Astrocyte of the cerebellum (primary cell): ENCODE results near the gene CACNA2D2.
A peak's percentile ranks its signal among the peaks of the same experiment; 100 is the strongest.

ENCODE experiments used
- DNase-seq: peaks from one replicate; pipeline ENCODE4 v3.0.0-alpha.2; 2011; ENCODE audit warnings: low read depth
- H3K4me3 ChIP-seq: 2 replicates; pipeline ENCODE4 v1.5.1; 2011; ENCODE audit warnings: mild to moderate bottlenecking, low read depth, low read length, moderate library complexity
- CTCF ChIP-seq: IDR thresholded peaks from 2 replicates; pipeline ENCODE4 v1.5.1; 2012; ENCODE audit warnings: low read length, low read depth, moderate library complexity, mild to moderate bottlenecking; ENCODE audit errors: missing control alignments
- in situ Hi-C: cut with HindIII; loops from 2 replicates; pipeline ENCODE4 v1.10.0; 2017; ENCODE audit warnings: low sequenced_read_pairs

CACNA2D2 gene

GRCh38 chr3:50338965-50339364 lies 164.5 kb downstream of the CACNA2D2 start:
- DNase-seq: no peak
- H3K4me3 ChIP-seq: no peak overlapping the region
- no peak for TF ChIP-seq CTCF
- in situ Hi-C loops: no loop called here

- in situ Hi-C loops: no loop called here
- no peak for TF ChIP-seq CTCF
- peak overlapping the region; percentile 74 for H3K4me3 ChIP-seq
- DNase-seq: peak; percentile 98
These were observed 166.1 kb downstream of the CACNA2D2 start for GRCh38 chr3:50337175-50337861.

- in situ Hi-C loops: no loop called here
- TF ChIP-seq CTCF: no peak
- DNase-seq: no peak
- peak overlapping the region; percentile 74 for H3K4me3 ChIP-seq
These were observed 166.8 kb downstream of the CACNA2D2 start for GRCh38 chr3:50336452-50337174.

- in situ Hi-C loops: loop anchor here (5.0 kb wide), 1 partner anchor 203 kb away; no protein-coding TSS in a partner anchor
- H3K4me3 ChIP-seq: no peak overlapping the region
- TF ChIP-seq CTCF: no peak
- no peak for DNase-seq
These were observed 168.9 kb downstream of the CACNA2D2 start for GRCh38 chr3:50334339-50335075.

- DNase-seq: no peak
- in situ Hi-C loops: loop anchor here (5.0 kb wide), 1 partner anchor 203 kb away; no protein-coding TSS in a partner anchor
- no peak for TF ChIP-seq CTCF
- no peak overlapping the region for H3K4me3 ChIP-seq
These were observed 169.6 kb downstream of the CACNA2D2 start for GRCh38 chr3:50333744-50334328.

GRCh38 chr3:50331364-50331907 lies 172.0 kb downstream of the CACNA2D2 start:
- H3K4me3 ChIP-seq: no peak overlapping the region
- DNase-seq: no peak
- no peak for TF ChIP-seq CTCF
- in situ Hi-C loops: loop anchor here (5.0 kb wide), 1 partner anchor 206 kb away; no protein-coding TSS in a partner anchor
